ENCODE measurements around the gene CHRNE. TPM values are rescaled to one million over a fixed set of nuclear protein-coding genes. Genes with fewer than 3 reads are reported as not detected.

The CHRNE gene
- total and polyA plus RNA-seq, 2 of the 13 experiments (the other 11 are each of a cell fraction or from before 2014, with no cell fraction given) = 0.53 to 0.59 TPM

DNA sequence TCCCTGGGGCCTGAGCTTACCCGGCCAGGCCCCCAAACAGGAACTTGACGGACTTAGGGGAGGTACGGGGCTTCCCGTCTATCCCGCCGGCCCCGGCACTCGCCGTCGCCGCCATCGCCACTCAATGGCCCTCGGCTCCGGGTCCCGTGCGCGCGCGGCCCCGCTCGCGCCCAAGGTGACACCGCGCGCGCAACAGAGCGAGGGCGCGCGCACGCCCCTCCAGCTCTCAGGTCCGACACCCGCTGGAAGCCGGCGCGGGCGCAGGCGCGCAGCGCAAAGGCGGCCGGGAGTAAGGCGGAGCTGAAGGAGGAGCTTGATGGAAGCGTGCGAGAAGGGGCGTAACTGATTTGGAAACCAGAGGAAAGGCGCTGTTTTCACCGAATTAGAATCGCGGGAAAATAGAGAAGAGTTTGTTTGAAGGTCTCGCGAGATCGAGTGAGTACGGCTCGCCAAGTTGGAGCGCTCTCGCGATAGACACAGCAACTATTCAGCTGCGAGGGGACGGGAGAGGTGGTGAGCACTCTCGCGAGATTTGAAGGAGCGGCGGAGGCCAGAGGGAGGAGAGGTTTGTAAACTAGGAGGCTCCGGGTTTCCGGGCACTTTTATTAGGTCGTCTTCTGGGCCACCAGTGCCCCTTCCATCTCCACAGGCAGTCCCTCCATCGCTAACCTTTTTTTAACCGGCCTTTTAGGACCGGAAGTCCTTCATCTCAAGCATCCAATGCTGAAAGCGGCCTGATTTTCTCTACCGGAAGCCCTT is 37.1 kb upstream of the CHRNE start, which contains the start of the genes RNF167 and SLC25A11 (continued):
- TF ChIP-seq, protein P1, sequence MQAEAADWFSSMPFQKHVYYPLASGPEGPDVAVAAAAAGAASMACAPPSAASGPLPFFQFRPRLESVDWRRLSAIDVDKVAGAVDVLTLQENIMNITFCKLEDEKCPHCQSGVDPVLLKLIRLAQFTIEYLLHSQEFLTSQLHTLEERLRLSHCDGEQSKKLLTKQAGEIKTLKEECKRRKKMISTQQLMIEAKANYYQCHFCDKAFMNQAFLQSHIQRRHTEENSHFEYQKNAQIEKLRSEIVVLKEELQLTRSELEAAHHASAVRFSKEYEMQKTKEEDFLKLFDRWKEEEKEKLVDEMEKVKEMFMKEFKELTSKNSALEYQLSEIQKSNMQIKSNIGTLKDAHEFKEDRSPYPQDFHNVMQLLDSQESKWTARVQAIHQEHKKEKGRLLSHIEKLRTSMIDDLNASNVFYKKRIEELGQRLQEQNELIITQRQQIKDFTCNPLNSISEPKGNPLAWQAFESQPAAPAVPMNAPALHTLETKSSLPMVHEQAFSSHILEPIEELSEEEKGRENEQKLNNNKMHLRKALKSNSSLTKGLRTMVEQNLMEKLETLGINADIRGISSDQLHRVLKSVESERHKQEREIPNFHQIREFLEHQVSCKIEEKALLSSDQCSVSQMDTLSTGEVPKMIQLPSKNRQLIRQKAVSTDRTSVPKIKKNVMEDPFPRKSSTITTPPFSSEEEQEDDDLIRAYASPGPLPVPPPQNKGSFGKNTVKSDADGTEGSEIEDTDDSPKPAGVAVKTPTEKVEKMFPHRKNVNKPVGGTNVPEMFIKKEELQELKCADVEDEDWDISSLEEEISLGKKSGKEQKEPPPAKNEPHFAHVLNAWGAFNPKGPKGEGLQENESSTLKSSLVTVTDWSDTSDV (CRISPR knock-in tag; IDR thresholded peaks at IDR 0.05) = no peak
- no peak for TF ChIP-seq ZNF10 (CRISPR knock-in tag; IDR thresholded peaks at IDR 0.05; ENCODE audit: borderline replicate concordance, low read depth)
- TF ChIP-seq, protein P2, sequence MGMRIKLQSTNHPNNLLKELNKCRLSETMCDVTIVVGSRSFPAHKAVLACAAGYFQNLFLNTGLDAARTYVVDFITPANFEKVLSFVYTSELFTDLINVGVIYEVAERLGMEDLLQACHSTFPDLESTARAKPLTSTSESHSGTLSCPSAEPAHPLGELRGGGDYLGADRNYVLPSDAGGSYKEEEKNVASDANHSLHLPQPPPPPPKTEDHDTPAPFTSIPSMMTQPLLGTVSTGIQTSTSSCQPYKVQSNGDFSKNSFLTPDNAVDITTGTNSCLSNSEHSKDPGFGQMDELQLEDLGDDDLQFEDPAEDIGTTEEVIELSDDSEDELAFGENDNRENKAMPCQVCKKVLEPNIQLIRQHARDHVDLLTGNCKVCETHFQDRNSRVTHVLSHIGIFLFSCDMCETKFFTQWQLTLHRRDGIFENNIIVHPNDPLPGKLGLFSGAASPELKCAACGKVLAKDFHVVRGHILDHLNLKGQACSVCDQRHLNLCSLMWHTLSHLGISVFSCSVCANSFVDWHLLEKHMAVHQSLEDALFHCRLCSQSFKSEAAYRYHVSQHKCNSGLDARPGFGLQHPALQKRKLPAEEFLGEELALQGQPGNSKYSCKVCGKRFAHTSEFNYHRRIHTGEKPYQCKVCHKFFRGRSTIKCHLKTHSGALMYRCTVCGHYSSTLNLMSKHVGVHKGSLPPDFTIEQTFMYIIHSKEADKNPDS (CRISPR knock-in tag; IDR thresholded peaks at IDR 0.05) = no peak
- no peak for TF ChIP-seq NONO (IDR thresholded peaks at IDR 0.05)
- peak; percentile 86 for TF ChIP-seq NONO (CRISPR knock-in tag; conservative IDR thresholded peaks at IDR 0.05)
- TF ChIP-seq RBM39 (IDR thresholded peaks at IDR 0.05; ENCODE audit: low read depth, low read length, poor library complexity, severe bottlenecking) = peak; percentile 25
- TF ChIP-seq ZFP1 (CRISPR knock-in tag; IDR thresholded peaks at IDR 0.05) = no peak
- no peak; the same call in 1 of the 2 replicates for TF ChIP-seq ZNF552 (CRISPR knock-in tag; IDR thresholded peaks at IDR 0.05; ENCODE audit: borderline replicate concordance)
- TF ChIP-seq ZNF501 (CRISPR knock-in tag; IDR thresholded peaks at IDR 0.05) = no peak; the same call in 1 of the 2 replicates
- TF ChIP-seq, protein P3, sequence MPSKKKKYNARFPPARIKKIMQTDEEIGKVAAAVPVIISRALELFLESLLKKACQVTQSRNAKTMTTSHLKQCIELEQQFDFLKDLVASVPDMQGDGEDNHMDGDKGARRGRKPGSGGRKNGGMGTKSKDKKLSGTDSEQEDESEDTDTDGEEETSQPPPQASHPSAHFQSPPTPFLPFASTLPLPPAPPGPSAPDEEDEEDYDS (CRISPR knock-in tag; IDR thresholded peaks at IDR 0.05) = peak; percentile 15
- TF ChIP-seq, protein P4, sequence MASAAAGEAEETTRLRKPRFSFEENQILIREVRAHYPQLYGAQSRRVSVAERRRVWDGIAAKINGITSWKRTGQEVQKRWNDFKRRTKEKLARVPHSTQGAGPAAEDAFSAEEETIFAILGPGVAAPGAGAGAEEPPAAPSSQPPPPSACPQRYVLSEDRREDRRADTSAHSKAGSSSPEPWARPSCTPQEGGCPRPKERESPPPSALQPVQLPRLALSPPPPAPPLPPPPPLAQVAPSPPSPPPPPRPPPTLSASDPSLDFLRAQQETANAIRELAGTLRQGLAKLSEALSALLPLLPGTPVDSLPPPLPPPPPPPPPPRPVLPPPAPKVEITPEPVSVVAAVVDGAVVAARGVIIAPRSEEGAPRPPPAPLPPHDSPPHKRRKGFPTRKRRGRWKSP (CRISPR knock-in tag; IDR thresholded peaks at IDR 0.05) = peak; percentile 91
- TF ChIP-seq FOXC1 (CRISPR knock-in tag; IDR thresholded peaks at IDR 0.05; ENCODE audit: borderline replicate concordance) = 0 out of 2 replicates have a peak, but pooled peaks have one; percentile 12
- TF ChIP-seq RXRB (CRISPR knock-in tag; IDR thresholded peaks at IDR 0.05; ENCODE audit: borderline replicate concordance) = no peak
- no peak for TF ChIP-seq ZNF841 (CRISPR knock-in tag; IDR thresholded peaks at IDR 0.05; ENCODE audit: borderline replicate concordance)
- TF ChIP-seq SIN3B (IDR thresholded peaks at IDR 0.05; ENCODE audit: low read length) = no peak
